A673 (cell line): ENCODE results near the gene ISG15. TPM values are rescaled to one million over a fixed set of nuclear protein-coding genes. Genes with fewer than 3 reads are reported as not detected.

Experiments used
- BruUV-seq: library from RNA; stranded (reverse); fragments of 400-500 nt; replicated peaks from 2 replicates; lab custom pipeline; 2021; lab: Mats Ljungman, UMichigan
- CTCF ChIA-PET: fragments of 300-600 bp; sonication (Branson Sonifier 250); formaldehyde crosslinking; loops from one replicate; lab custom pipeline; 2022; ENCODE audit warnings: antibody characterized with exemption; lab: Charles Lee
- POLR2A ChIA-PET: fragments of 300-600 bp; sonication (Branson Sonifier 250); formaldehyde crosslinking; loops from one replicate; lab custom pipeline; 2022; ENCODE audit warnings: antibody characterized with exemption; ENCODE audit not compliant: low non-redundant PET; lab: Charles Lee
- DNase-seq: peaks from one replicate; pipeline ENCODE4 v3.0.0-alpha.2; 2015; ENCODE audit warnings: low spot score
- H3K27ac ChIP-seq: fragments of 200-600 bp; sonication (generic); 2 replicates; pipeline ENCODE4 v1.5.1; 2016; ENCODE audit warnings: mixed run types, low read depth, mild to moderate bottlenecking, mixed read lengths, antibody characterized with exemption, low read length; ENCODE audit not compliant: poor library complexity, severe bottlenecking
- H3K27me3 ChIP-seq: fragments of 200-600 bp; sonication (generic); replicated peaks from 2 replicates; pipeline ENCODE4 v1.6.1; 2017; ENCODE audit warnings: mixed run types, low read depth, mild to moderate bottlenecking, mixed read lengths, antibody characterized with exemption, low read length; ENCODE audit not compliant: insufficient read depth, poor library complexity
- H3K36me3 ChIP-seq: fragments of 200-600 bp; sonication (generic); 2 replicates; pipeline ENCODE4 v1.6.1; 2016; ENCODE audit warnings: mixed run types, mild to moderate bottlenecking, mixed read lengths, antibody characterized with exemption, low read length; ENCODE audit not compliant: insufficient read depth, poor library complexity, severe bottlenecking
- H3K4me1 ChIP-seq: fragments of 200-600 bp; sonication (generic); 2 replicates; pipeline ENCODE4 v1.6.1; 2017; ENCODE audit warnings: mixed run types, mild to moderate bottlenecking, mixed read lengths, antibody characterized with exemption, low read length; ENCODE audit not compliant: insufficient read depth, poor library complexity, severe bottlenecking
- H3K4me3 ChIP-seq: fragments of 200-600 bp; sonication (generic); 2 replicates; pipeline ENCODE4 v1.5.1; 2016; ENCODE audit warnings: low read depth, mixed run types, mild to moderate bottlenecking, mixed read lengths, low read length; ENCODE audit not compliant: poor library complexity, severe bottlenecking
- H3K9me3 ChIP-seq: fragments of 200-600 bp; sonication (generic); 2 replicates; pipeline ENCODE4 v1.6.1; 2016; ENCODE audit warnings: mixed run types, low read depth, mild to moderate bottlenecking, mixed read lengths, antibody characterized with exemption, low read length; ENCODE audit not compliant: poor library complexity, severe bottlenecking
- EZH2 ChIP-seq: fragments of 200-600 bp; sonication (generic); IDR thresholded peaks from 2 replicates; pipeline ENCODE4 v1.6.1; 2017; ENCODE audit warnings: borderline replicate concordance, low read depth, mild to moderate bottlenecking, mixed read lengths, antibody characterized with exemption, low read length; ENCODE audit not compliant: poor library complexity, severe bottlenecking
- intact Hi-C: fragments of 100-400 bp; cut with micrococcal nuclease; formaldehyde crosslinking; loops from one replicate; pipeline ENCODE4 v1.10.0; 2022; ENCODE audit not compliant: unreplicated experiment
- total RNA-seq: library from RNA; stranded (reverse); gene quantifications from 2 replicates; pipeline ENCODE4 v1.2.3, GENCODE V29; 2021
- TF ChIP-seq, protein P1 (sequence below): fragments of 300-800, 200-600 bp; sonication (generic); conservative IDR thresholded peaks from 2 replicates; pipeline ENCODE4 v1.5.1; 2017; ENCODE audit warnings: low read depth, mild to moderate bottlenecking, antibody characterized with exemption, low read length, moderate library complexity, mixed read lengths

The ISG15 gene
- total RNA-seq, 1 experiment from 2014 or later, result 45.3 TPM

DNA sequence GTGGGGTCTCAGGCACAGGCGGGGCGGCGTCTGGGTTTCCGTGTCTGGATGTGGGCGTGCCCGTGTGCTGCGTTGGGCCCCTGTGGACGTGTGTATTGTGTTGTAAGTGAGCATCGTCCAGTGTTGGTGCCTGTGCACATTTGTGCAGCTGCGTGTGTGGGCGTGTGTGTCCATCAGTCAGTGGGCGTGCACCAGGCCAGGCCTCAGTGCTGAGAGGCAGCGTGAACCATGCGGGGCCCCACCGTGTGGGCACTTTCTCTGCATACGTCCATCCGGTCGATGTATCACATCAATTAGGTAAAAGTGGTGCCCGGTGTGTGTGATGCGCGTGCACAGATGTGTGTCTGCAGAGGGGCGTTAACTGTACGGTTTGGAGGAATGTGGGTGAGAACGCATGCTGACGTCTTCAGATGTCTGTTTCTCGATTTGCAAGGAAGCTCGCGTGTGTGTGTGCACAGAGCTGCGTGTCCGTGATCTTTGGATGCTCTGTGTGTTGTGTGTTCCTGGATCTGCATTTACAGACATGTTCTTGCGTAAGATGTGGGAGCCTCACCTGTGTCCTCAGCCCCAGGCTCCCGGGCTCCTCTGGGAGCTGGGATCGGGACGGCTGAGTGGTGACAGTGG, 31.3 kb downstream of the ISG15 start:
- POLR2A ChIA-PET, result no interaction called here
- H3K9me3 ChIP-seq, result no peaks in the 10 kb centered on the region
- intact Hi-C loops, result no loop called here
- no peak for DNase-seq
- H3K4me1 ChIP-seq, result peaks cover 10% of the 10 kb centered on the region
- no peak for TF ChIP-seq EZH2
- TF ChIP-seq, protein P1, sequence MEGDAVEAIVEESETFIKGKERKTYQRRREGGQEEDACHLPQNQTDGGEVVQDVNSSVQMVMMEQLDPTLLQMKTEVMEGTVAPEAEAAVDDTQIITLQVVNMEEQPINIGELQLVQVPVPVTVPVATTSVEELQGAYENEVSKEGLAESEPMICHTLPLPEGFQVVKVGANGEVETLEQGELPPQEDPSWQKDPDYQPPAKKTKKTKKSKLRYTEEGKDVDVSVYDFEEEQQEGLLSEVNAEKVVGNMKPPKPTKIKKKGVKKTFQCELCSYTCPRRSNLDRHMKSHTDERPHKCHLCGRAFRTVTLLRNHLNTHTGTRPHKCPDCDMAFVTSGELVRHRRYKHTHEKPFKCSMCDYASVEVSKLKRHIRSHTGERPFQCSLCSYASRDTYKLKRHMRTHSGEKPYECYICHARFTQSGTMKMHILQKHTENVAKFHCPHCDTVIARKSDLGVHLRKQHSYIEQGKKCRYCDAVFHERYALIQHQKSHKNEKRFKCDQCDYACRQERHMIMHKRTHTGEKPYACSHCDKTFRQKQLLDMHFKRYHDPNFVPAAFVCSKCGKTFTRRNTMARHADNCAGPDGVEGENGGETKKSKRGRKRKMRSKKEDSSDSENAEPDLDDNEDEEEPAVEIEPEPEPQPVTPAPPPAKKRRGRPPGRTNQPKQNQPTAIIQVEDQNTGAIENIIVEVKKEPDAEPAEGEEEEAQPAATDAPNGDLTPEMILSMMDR, result no peak
- H3K36me3 ChIP-seq, result peaks cover 21% of the 10 kb centered on the region
- H3K27me3 ChIP-seq, result no peaks in the 10 kb centered on the region
- no peak overlapping the region for H3K27ac ChIP-seq
- CTCF ChIA-PET, result no interaction called here
- no peak overlapping the region for H3K4me3 ChIP-seq
- no TSS peak for BruUV-seq

DNA sequence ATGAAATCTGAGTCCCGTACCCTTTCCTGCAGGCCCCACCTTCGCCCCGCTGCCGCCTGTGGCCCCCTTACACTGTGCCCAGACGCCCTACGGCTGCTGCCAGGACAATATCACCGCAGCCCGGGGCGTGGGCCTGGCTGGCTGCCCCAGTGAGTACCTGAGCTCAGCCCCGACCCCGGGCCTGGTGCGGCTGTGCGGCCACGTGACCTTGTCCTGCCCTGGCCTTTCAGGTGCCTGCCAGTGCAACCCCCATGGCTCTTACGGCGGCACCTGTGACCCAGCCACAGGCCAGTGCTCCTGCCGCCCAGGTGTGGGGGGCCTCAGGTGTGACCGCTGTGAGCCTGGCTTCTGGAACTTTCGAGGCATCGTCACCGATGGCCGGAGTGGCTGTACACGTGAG, 31.8 kb downstream of the ISG15 start:
- no peak overlapping the region for H3K4me3 ChIP-seq
- H3K9me3 ChIP-seq, result no peaks in the 10 kb centered on the region
- ChIA-PET CTCF (no interaction called here), POLR2A (no interaction called here)
- H3K4me1 ChIP-seq, result peaks cover 4% of the 10 kb centered on the region
- H3K36me3 ChIP-seq, result peaks cover 21% of the 10 kb centered on the region
- TF ChIP-seq, protein P1, result no peak
- no peak for TF ChIP-seq EZH2
- no peaks in the 10 kb centered on the region for H3K27me3 ChIP-seq
- H3K27ac ChIP-seq, result no peak overlapping the region
- DNase-seq, result no peak
- intact Hi-C loops, result no loop called here
- BruUV-seq, result no TSS peak

- ChIA-PET CTCF (no interaction called here), POLR2A (no interaction called here)
- Histone ChIP-seq H3K27ac (no peak overlapping the region), H3K36me3 (peaks cover 21% of the 10 kb centered on the region), H3K9me3 (no peaks in the 10 kb centered on the region), H3K4me1 (no peaks in the 10 kb centered on the region), H3K27me3 (no peaks in the 10 kb centered on the region), H3K4me3 (no peak overlapping the region)
- TF ChIP-seq, protein P1, result no peak
- no peak for DNase-seq
- intact Hi-C loops, result no loop called here
- BruUV-seq, result no TSS peak
Measured at GRCh38 chr1:1046243-1046642, 32.9 kb downstream of the ISG15 start.
